ENCODE results near the gene TRIM67.

The TRIM67 gene

DNA sequence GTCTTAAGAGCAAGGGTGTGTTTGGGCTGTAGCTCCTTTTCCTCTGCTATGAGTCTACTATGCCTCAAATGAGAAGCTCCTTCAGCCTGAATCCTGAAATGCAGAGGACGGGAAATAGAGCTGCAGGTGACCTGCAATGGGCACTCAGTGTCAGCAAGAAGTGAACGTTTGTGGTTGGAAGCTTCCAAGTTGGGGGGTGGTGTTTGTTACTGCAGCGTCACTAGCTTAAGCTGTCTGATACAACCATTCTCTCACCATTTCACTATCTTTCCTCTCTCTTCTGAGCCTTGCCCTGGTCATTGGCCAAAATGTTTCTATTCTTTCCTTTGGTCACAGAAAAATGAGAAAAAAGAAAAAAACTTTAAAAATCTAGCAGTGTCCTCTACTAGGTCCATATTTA is 19.4 kb downstream of the TRIM67 start:
- no peak overlapping the region for H3K27ac ChIP-seq (ENCODE audit: low read length)
- no peaks in the 10 kb centered on the region for H4K20me1 ChIP-seq (ENCODE audit: insufficient read depth, low read length)
- TF ChIP-seq EZH2phosphoT487 (IDR thresholded peaks at IDR 0.05; ENCODE audit: low read length) (no peak), EZH2 (optimal IDR thresholded peaks at IDR 0.05; ENCODE audit: low read depth, low read length) (no peak)
- TF ChIP-seq, protein P1, sequence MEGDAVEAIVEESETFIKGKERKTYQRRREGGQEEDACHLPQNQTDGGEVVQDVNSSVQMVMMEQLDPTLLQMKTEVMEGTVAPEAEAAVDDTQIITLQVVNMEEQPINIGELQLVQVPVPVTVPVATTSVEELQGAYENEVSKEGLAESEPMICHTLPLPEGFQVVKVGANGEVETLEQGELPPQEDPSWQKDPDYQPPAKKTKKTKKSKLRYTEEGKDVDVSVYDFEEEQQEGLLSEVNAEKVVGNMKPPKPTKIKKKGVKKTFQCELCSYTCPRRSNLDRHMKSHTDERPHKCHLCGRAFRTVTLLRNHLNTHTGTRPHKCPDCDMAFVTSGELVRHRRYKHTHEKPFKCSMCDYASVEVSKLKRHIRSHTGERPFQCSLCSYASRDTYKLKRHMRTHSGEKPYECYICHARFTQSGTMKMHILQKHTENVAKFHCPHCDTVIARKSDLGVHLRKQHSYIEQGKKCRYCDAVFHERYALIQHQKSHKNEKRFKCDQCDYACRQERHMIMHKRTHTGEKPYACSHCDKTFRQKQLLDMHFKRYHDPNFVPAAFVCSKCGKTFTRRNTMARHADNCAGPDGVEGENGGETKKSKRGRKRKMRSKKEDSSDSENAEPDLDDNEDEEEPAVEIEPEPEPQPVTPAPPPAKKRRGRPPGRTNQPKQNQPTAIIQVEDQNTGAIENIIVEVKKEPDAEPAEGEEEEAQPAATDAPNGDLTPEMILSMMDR (IDR thresholded peaks at IDR 0.05; ENCODE audit: low read length), result no peak
- no peaks in the 10 kb centered on the region for H3K4me1 ChIP-seq (ENCODE audit: low read length)
- H3K4me3 ChIP-seq (ENCODE audit: low read length), result no peak overlapping the region
- H2AFZ ChIP-seq (ENCODE audit: low read length), result no peak overlapping the region
- no peaks in the 10 kb centered on the region for H3K27me3 ChIP-seq (replicated peaks; ENCODE audit: insufficient read depth, low read length)
- H3K4me2 ChIP-seq (ENCODE audit: low read depth, low read length), result no peak overlapping the region
- H3K9me3 ChIP-seq (replicated peaks; ENCODE audit: insufficient read depth, low read length), result no peaks in the 10 kb centered on the region
- DNase-seq, result no peak
- no peaks in the 10 kb centered on the region for H3K9me2 ChIP-seq (replicated peaks; ENCODE audit: insufficient read depth, low read length)
- no peaks in the 10 kb centered on the region for H3K36me3 ChIP-seq (replicated peaks; ENCODE audit: insufficient read depth, low read length)
- no peaks in the 10 kb centered on the region for H3K79me2 ChIP-seq (ENCODE audit: low read length)
- no peak overlapping the region for H3K9ac ChIP-seq (ENCODE audit: low read length)
- H3F3A ChIP-seq (ENCODE audit: insufficient read depth, low read length), result no peaks in the 10 kb centered on the region

DNA sequence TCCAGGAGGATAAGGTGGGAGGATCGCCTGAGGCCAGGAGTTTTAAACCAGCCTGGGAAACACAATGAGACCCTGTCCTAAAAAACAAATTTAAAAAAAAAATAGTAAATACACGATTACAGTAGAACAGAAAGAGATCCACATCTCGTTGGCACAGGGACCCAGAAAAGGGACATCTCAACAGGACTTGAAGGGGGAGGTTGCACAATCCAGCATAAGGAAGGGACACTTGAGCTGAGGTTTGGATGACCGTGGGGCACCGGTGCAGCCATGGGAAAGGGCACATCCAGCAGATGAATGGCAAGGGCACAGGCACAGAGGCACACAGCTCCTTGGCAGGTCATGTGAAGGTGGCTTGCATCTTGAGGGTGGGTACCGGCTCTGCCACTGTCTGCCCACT is 20.5 kb downstream of the TRIM67 start:
- no peak for TF ChIP-seq EZH2phosphoT487 (IDR thresholded peaks at IDR 0.05; ENCODE audit: low read length)
- TF ChIP-seq, protein P1 (IDR thresholded peaks at IDR 0.05; ENCODE audit: low read length), result no peak
- no peak for TF ChIP-seq EZH2 (optimal IDR thresholded peaks at IDR 0.05; ENCODE audit: low read depth, low read length)

DNA sequence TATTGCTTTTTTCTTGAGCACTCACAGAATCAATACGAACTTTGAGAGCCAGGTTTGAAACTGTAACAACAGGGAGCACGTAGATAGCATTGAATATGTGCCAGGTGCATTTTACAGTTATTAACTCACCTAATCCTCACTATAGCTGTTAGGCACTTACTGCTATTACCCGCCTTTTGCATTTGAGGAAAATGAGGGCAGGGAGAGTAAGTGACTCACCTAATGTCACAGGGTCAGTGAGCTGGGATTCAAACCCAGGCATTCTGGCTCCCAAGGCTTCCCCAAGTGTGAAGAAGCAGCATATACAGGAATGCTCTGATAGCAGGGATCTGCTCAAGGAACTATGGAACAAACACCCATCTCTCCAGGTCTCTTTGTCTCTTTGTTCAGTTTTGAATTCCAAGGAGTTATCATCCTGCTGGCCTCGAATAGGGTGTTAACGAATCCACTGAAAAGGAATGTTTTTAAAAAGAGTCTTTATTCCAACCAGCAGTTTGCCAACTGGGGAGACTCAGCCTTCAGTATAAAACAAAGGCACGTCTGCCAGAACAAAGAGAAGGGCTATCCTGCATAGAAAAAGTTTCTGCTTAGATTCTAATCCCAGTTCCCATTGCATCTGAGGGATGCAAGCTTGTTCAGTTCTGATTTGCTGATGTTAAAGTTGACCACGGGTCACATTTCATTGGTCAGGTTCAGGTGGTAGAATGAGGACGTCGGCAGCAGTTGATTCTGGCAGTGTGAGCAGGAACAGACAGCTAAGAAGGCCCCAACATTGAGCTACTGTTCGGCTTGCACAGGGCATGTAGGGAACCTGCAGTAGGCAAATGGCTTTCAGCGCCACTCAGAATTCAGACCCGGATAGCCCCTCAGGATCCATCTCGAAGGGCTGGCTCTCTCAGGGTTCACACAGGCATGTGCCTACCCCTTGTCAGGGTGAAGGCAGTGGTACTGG is 22.1 kb downstream of the TRIM67 start:
- DNase-seq, result no peak
- H2AFZ ChIP-seq (ENCODE audit: low read length), result no peak overlapping the region
- no peaks in the 10 kb centered on the region for H3K9me2 ChIP-seq (replicated peaks; ENCODE audit: insufficient read depth, low read length)
- H3K4me3 ChIP-seq (ENCODE audit: low read length), result no peak overlapping the region
- H3K4me1 ChIP-seq (ENCODE audit: low read length), result no peaks in the 10 kb centered on the region
- no peaks in the 10 kb centered on the region for H3K9me3 ChIP-seq (replicated peaks; ENCODE audit: insufficient read depth, low read length)
- no peaks in the 10 kb centered on the region for H3F3A ChIP-seq (ENCODE audit: insufficient read depth, low read length)
- H3K9ac ChIP-seq (ENCODE audit: low read length), result no peak overlapping the region
- H3K79me2 ChIP-seq (ENCODE audit: low read length), result no peaks in the 10 kb centered on the region
- H3K27me3 ChIP-seq (replicated peaks; ENCODE audit: insufficient read depth, low read length), result no peaks in the 10 kb centered on the region
- H4K20me1 ChIP-seq (ENCODE audit: insufficient read depth, low read length), result no peaks in the 10 kb centered on the region
- H3K4me2 ChIP-seq (ENCODE audit: low read depth, low read length), result no peak overlapping the region
- H3K27ac ChIP-seq (ENCODE audit: low read length), result no peak overlapping the region
- TF ChIP-seq EZH2phosphoT487 (IDR thresholded peaks at IDR 0.05; ENCODE audit: low read length) (no peak), EZH2 (optimal IDR thresholded peaks at IDR 0.05; ENCODE audit: low read depth, low read length) (no peak)
- TF ChIP-seq, protein P1 (IDR thresholded peaks at IDR 0.05; ENCODE audit: low read length), result no peak
- H3K36me3 ChIP-seq (replicated peaks; ENCODE audit: insufficient read depth, low read length), result no peaks in the 10 kb centered on the region

More for the DNA sequence above, 20.5 kb downstream of the TRIM67 start:
- Histone ChIP-seq H3K27me3 (replicated peaks; ENCODE audit: insufficient read depth, low read length) (no peaks in the 10 kb centered on the region), H3K4me1 (ENCODE audit: low read length) (no peaks in the 10 kb centered on the region), H3K9me2 (replicated peaks; ENCODE audit: insufficient read depth, low read length) (no peaks in the 10 kb centered on the region), H3K27ac (ENCODE audit: low read length) (no peak overlapping the region), H3K9me3 (replicated peaks; ENCODE audit: insufficient read depth, low read length) (no peaks in the 10 kb centered on the region), H3K4me2 (ENCODE audit: low read depth, low read length) (no peak overlapping the region), H3F3A (ENCODE audit: insufficient read depth, low read length) (no peaks in the 10 kb centered on the region), H3K36me3 (replicated peaks; ENCODE audit: insufficient read depth, low read length) (no peaks in the 10 kb centered on the region), H3K9ac (ENCODE audit: low read length) (no peak overlapping the region), H3K4me3 (ENCODE audit: low read length) (no peak overlapping the region), H2AFZ (ENCODE audit: low read length) (no peak overlapping the region), H3K79me2 (ENCODE audit: low read length) (no peaks in the 10 kb centered on the region), H4K20me1 (ENCODE audit: insufficient read depth, low read length) (no peaks in the 10 kb centered on the region)
- no peak for DNase-seq
